Stimulated activated memory B cell treated with anti-CD40 and anti-IgM and Interleukin-4, amounts not matched to agents 10 μg/mL and 1 μg/mL and 100 μg/mL, for 72 hours (primary cell): ENCODE measurements around the gene ACVR1B.
"Not testable (repeated sequence)": the region's sequence is repeated elsewhere in the genome, so short reads cannot be mapped to it uniquely, and the experiment has no call there.

Experiments used
- ATAC-seq: fragments of 150-1000 bp; cut with Tn5 transposase; 2 replicates; pipeline ENCODE4 v1.10.0; 2021
- H3K27ac Mint-ChIP-seq: one replicate; pipeline ENCODE4 v1.8.0; 2022; ENCODE audit warnings: mild to moderate bottlenecking, mixed read lengths
- H3K27me3 Mint-ChIP-seq: one replicate; pipeline ENCODE4 v1.8.0; 2022; ENCODE audit warnings: mixed read lengths
- H3K36me3 Mint-ChIP-seq: one replicate; pipeline ENCODE4 v1.8.0; 2022; ENCODE audit warnings: mixed read lengths
- H3K4me1 Mint-ChIP-seq: one replicate; pipeline ENCODE4 v1.8.0; 2022; ENCODE audit warnings: mixed read lengths
- H3K4me3 Mint-ChIP-seq: one replicate; pipeline ENCODE4 v1.8.0; 2022; ENCODE audit warnings: mild to moderate bottlenecking, moderate library complexity, mixed read lengths
- H3K9me3 Mint-ChIP-seq: one replicate; pipeline ENCODE4 v1.8.0; 2022; ENCODE audit warnings: mixed read lengths

The ACVR1B gene

GRCh38 chr12:51963477-51963876 is 12.0 kb downstream of the ACVR1B start:
- Mint-ChIP-seq H3K27me3 (no peaks in the 10 kb centered on the region), H3K9me3 (no peaks in the 10 kb centered on the region), H3K36me3 (peaks cover 16% of the 10 kb centered on the region), H3K27ac (no peak overlapping the region), H3K4me3 (no peak overlapping the region), H3K4me1 (no peaks in the 10 kb centered on the region)
- no peak for ATAC-seq

DNA sequence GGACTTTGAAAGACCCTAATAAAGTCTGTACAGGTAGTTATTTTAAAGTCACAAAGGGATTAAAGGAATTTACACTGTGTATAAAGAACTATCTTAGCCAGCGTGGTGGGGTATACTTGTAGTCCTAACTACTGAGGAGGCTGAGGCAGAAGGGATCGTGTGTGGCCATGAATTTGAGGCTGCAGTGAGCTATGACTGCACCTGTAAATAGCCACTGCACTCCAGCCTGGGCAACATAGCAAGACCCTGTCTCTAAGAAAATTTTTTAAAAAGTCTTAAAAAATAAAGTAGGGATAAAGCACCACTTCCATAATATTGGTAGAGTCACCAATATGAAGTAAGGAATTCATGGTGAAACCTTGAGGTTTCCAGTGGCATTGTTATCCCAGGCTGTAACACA is 18.1 kb downstream of the ACVR1B start:
- Mint-ChIP-seq H3K27me3 (no peaks in the 10 kb centered on the region), H3K27ac (no peak overlapping the region), H3K4me1 (peaks cover 50% of the 10 kb centered on the region), H3K4me3 (no peak overlapping the region), H3K36me3 (peaks cover 1% of the 10 kb centered on the region), H3K9me3 (no peaks in the 10 kb centered on the region)
- ATAC-seq: no peak

DNA sequence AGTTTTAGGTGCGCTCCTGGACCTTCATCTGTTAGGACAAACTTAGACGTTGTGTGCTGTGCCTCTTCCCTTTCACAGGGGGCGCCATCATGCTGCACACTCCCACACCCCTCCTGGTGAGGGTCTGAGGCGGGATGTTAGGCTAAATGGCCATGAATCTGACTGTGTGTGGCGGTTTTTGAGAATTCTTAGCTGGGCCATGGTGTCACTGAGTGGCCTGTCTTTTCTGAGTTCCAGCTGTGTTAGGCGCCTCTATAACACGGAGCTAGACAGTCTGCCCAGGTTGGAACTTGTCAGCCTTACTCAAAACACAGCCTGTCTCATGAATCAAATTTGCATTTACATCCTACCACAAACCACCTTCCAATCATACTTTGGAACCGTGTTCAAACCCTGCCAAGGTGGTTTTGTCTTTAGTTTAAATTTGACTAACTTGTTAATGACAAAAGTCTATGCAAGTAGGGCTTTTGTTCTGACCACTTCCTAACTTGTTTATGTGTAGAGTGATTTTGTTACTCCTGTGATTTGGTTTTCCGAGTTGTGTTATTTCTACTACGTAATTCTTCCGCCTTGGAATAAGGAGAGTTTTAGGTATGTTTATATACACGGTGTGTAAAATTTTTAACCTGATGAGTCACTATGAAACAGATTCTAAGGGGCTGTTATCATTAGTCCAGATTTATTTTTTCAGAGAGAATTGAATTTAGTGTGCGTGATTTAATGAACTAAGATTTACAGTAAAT is 19.6 kb downstream of the ACVR1B start:
- peak; percentile 96 for ATAC-seq
- H3K9me3 Mint-ChIP-seq: no peaks in the 10 kb centered on the region
- H3K4me1 Mint-ChIP-seq: peaks cover 62% of the 10 kb centered on the region
- H3K27me3 Mint-ChIP-seq: no peaks in the 10 kb centered on the region
- peak overlapping the region; percentile 59 for H3K27ac Mint-ChIP-seq
- peak overlapping the region; percentile 62 for H3K4me3 Mint-ChIP-seq
- H3K36me3 Mint-ChIP-seq: peaks cover 10% of the 10 kb centered on the region

DNA sequence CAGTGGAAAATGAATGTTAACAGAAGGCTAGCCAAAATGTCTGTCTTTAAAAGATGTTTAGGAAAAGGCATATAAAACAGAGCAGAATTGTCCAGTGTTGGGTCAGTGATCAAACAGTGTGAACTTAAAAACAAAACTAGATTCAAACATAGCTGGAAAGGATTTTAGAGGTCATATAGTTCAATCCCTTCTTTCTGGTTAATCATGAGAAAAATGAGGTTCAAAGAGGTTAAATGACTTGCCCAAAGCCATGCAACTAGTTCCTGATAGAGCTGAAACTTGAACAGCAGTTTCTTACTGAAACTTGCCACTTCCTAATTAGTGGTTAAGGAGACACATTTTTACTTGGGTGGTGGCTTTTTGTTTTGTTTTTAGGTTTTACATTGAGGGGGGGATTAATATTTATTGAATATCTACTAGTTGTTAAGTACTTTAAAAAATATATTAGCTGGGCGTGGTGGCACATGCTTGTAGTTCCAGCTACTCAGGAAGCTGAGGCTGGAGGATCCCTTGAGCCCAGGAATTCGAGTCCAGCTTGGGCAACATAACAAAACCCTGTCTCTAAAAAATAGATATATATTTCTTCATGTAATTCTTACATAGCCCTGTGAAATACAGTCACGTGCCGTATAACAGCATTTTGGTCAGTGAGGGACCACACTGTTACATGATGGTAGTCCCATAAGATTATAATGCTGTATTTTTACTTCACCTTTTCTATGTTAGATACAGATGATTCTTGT is 20.4 kb downstream of the ACVR1B start:
- Mint-ChIP-seq H3K36me3 (peaks cover 18% of the 10 kb centered on the region), H3K4me1 (peaks cover 69% of the 10 kb centered on the region), H3K27me3 (no peaks in the 10 kb centered on the region), H3K27ac (peak overlapping the region; percentile 59), H3K9me3 (no peaks in the 10 kb centered on the region), H3K4me3 (no peak overlapping the region)
- peak; percentile 34 for ATAC-seq

GRCh38 chr12:51972422-51972812 is 20.9 kb downstream of the ACVR1B start:
- Mint-ChIP-seq H3K36me3 (peaks cover 19% of the 10 kb centered on the region), H3K4me1 (peaks cover 70% of the 10 kb centered on the region), H3K9me3 (no peaks in the 10 kb centered on the region), H3K27me3 (no peaks in the 10 kb centered on the region), H3K27ac (no peak overlapping the region), H3K4me3 (no peak overlapping the region)
- no peak for ATAC-seq

DNA sequence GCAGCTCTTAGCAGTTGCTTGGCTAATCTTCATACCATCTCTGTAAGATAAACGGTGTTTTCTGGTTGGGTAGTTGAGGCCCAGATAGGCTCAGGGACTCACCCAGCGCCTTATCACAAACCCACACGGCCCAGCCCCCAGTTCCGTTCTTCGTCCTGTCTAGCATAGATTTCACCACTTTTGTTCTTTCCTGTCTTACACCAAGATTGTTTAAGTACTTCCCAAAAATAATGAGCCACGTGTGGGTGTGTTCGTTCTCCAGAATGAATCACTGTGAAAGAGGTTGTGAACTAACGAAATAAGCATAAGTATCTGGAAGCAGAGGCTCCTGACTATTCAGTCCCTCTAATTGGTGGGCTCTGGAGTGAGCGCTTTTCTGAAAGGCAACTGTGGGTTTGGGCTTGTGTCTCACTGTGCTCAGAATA is 21.4 kb downstream of the ACVR1B start:
- ATAC-seq: no peak
- H3K27ac Mint-ChIP-seq: no peak overlapping the region

GRCh38 chr12:51973560-51973959 is 22.1 kb downstream of the ACVR1B start:
- Mint-ChIP-seq H3K4me3 (no peak overlapping the region), H3K36me3 (peaks cover 23% of the 10 kb centered on the region), H3K9me3 (no peaks in the 10 kb centered on the region), H3K27ac (no peak overlapping the region), H3K4me1 (peaks cover 70% of the 10 kb centered on the region), H3K27me3 (no peaks in the 10 kb centered on the region)
- ATAC-seq: no peak

More for the DNA sequence above, 21.4 kb downstream of the ACVR1B start:
- Mint-ChIP-seq H3K4me3 (no peak overlapping the region), H3K9me3 (no peaks in the 10 kb centered on the region), H3K4me1 (peaks cover 70% of the 10 kb centered on the region), H3K36me3 (peaks cover 21% of the 10 kb centered on the region), H3K27me3 (no peaks in the 10 kb centered on the region)

GRCh38 chr12:51974646-51975045 is 23.1 kb downstream of the ACVR1B start:
- H3K4me1 Mint-ChIP-seq: peaks cover 74% of the 10 kb centered on the region
- no peaks in the 10 kb centered on the region for H3K9me3 Mint-ChIP-seq
- no peak for ATAC-seq
- peaks cover 23% of the 10 kb centered on the region for H3K36me3 Mint-ChIP-seq
- no peak overlapping the region for H3K27ac Mint-ChIP-seq
- no peaks in the 10 kb centered on the region for H3K27me3 Mint-ChIP-seq
- no peak overlapping the region for H3K4me3 Mint-ChIP-seq

DNA sequence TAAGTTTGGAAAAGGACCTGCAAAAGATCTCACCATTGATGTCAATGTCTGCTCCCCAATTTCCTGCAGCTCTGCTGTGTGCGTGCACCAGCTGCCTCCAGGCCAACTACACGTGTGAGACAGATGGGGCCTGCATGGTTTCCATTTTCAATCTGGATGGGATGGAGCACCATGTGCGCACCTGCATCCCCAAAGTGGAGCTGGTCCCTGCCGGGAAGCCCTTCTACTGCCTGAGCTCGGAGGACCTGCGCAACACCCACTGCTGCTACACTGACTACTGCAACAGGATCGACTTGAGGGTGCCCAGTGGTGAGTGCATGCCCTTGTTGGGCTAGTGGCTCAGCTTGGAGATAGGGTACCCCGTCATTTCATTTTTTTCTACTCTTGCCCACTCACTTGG is 23.7 kb downstream of the ACVR1B start:
- peaks cover 23% of the 10 kb centered on the region for H3K36me3 Mint-ChIP-seq
- H3K27ac Mint-ChIP-seq: no peak overlapping the region
- no peak for ATAC-seq
- H3K27me3 Mint-ChIP-seq: no peaks in the 10 kb centered on the region
- H3K4me3 Mint-ChIP-seq: no peak overlapping the region
- no peaks in the 10 kb centered on the region for H3K9me3 Mint-ChIP-seq
- H3K4me1 Mint-ChIP-seq: peaks cover 75% of the 10 kb centered on the region

DNA sequence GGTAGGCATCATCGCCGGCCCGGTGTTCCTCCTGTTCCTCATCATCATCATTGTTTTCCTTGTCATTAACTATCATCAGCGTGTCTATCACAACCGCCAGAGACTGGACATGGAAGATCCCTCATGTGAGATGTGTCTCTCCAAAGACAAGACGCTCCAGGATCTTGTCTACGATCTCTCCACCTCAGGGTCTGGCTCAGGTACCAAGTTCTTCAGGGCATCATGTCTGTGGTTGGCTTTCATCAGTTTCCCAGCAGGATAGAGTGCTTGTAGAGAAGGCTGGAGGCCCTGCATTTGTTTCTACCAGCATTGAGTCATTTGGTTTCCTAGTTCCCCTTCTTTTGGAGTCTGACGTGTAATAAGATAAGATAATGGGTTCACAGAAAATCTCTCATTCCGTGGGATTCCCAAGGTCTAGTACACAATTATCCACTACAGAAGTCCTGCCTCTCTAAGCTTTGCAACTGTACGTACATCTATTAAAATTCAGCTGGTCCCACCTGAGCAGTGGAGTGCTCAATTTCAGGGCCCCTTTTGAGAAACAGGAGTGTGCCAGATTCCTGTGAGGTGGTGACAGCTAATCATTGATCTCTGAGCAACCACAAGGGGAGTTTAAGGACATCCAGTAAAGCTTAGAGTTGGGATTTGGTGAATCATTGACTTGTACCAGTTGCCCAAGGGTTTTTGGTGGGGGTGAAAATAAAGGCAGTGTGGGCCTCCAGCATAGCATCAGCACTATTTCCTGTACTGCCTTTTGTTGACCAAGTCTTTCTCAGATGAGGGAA is 25.1 kb downstream of the ACVR1B start:
- Mint-ChIP-seq H3K4me3 (no peak overlapping the region), H3K9me3 (no peaks in the 10 kb centered on the region), H3K27ac (no peak overlapping the region), H3K27me3 (no peaks in the 10 kb centered on the region), H3K4me1 (peaks cover 70% of the 10 kb centered on the region), H3K36me3 (peaks cover 23% of the 10 kb centered on the region)
- no peak for ATAC-seq

- no peak overlapping the region for H3K4me3 Mint-ChIP-seq
- no peak for ATAC-seq
- no peaks in the 10 kb centered on the region for H3K27me3 Mint-ChIP-seq
- H3K4me1 Mint-ChIP-seq: peaks cover 62% of the 10 kb centered on the region
- peaks cover 23% of the 10 kb centered on the region for H3K36me3 Mint-ChIP-seq
- no peaks in the 10 kb centered on the region for H3K9me3 Mint-ChIP-seq
- H3K27ac Mint-ChIP-seq: no peak overlapping the region
These were observed 25.8 kb downstream of the ACVR1B start for GRCh38 chr12:51977320-51977753.

DNA sequence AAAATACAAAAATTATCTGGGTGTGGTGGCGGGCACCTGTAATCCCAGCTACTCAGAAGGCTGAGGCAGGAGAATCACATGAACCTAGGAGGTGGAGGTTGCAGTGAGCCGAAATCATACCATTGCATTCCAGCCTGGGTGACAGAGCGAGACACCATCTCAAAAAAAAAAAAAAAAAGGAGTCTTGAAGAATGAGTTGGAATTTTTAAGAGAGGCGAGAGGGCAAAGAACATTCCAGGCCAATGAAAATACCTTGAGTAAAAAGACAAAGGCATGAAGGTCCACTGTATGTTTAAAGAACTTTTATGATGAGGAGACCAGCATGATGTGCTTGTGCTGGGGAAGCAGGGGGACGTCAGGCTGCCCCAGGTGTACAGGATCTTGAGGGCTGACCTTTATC is 27.8 kb downstream of the ACVR1B start:
- Mint-ChIP-seq H3K36me3 (peaks cover 23% of the 10 kb centered on the region), H3K4me1 (peaks cover 43% of the 10 kb centered on the region)
- H3K4me3 Mint-ChIP-seq, H3K9me3 Mint-ChIP-seq, ATAC-seq, H3K27ac Mint-ChIP-seq, H3K27me3 Mint-ChIP-seq: not testable (repeated sequence)

DNA sequence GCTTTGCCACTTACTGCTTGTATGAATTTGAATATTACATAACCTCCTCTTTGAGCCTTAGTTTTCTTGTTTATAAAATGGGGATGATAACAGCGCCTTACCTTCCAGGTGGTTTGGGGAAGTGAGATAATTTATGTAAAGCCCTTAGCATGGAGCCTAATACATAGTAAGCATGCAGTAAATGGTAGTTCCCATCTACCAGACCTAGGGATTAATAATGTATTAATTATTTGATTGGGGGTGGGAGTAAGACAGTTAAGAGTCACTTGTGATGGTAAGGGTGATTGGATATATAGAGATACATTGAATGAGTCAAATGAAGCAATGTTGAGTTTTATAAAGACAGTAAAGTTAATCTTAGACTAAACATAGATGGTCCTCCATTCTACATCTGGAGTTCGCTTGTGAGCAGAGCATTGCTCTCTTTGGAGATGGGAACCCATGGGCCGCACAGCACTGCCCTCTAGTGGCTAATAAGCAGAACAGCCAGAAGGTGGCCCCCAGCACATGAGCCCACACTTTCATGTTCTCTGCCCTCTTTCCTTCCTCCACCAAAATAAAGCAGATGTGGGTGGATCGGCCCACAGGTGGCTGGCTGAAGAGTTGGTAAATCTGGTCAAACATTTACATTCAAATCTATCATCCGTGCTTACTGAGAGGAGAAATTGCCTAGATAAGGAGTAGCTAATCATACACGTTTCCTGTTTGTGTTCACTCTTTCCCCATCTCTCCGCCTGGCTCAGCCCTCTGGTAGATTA is 28.7 kb downstream of the ACVR1B start:
- H3K27me3 Mint-ChIP-seq: no peaks in the 10 kb centered on the region
- peaks cover 22% of the 10 kb centered on the region for H3K36me3 Mint-ChIP-seq
- H3K27ac Mint-ChIP-seq: peak overlapping the region; percentile 45
- H3K4me1 Mint-ChIP-seq: peaks cover 33% of the 10 kb centered on the region
- peak; percentile 87 for ATAC-seq
- no peaks in the 10 kb centered on the region for H3K9me3 Mint-ChIP-seq
- H3K4me3 Mint-ChIP-seq: no peak overlapping the region

DNA sequence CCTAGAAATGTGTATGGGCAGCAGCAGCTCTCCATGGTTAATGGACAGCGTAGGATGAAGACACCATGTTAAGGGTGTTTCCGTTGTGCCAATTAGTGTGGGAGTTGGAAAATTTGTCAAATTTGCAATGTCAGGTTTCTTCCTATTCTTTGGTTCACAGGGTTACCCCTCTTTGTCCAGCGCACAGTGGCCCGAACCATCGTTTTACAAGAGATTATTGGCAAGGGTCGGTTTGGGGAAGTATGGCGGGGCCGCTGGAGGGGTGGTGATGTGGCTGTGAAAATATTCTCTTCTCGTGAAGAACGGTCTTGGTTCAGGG is 29.3 kb downstream of the ACVR1B start:
- Mint-ChIP-seq H3K9me3 (no peaks in the 10 kb centered on the region), H3K27ac (peak overlapping the region; percentile 45), H3K27me3 (no peaks in the 10 kb centered on the region), H3K4me1 (peaks cover 28% of the 10 kb centered on the region), H3K36me3 (peaks cover 16% of the 10 kb centered on the region), H3K4me3 (no peak overlapping the region)
- ATAC-seq: no peak

DNA sequence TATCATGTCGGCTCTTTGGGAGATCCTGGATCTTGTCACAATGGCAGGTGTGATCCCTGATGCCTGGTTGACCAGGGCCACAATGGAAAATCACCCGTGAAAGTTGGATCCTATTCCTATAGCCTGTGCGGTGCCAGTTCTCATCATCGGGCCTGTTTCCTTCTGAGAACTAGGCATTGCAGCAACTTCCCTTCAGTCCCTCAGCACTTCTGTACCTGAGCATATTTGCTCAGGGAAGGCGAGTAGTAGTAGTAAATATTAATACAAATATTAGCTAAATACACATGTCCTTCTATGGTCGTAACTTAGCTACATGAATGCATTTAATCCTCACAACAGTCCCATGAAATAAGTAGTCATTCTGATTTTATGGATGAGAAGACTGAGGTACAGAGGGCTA is 33.2 kb downstream of the ACVR1B start:
- H3K27me3 Mint-ChIP-seq: no peaks in the 10 kb centered on the region
- H3K36me3 Mint-ChIP-seq: no peaks in the 10 kb centered on the region
- ATAC-seq: no peak
- H3K27ac Mint-ChIP-seq: no peak overlapping the region
- no peaks in the 10 kb centered on the region for H3K9me3 Mint-ChIP-seq
- peaks cover 15% of the 10 kb centered on the region for H3K4me1 Mint-ChIP-seq
- H3K4me3 Mint-ChIP-seq: no peak overlapping the region
